ENCODE results near the gene KCNMA1. TPM values are rescaled to one million over a fixed set of nuclear protein-coding genes. Genes with fewer than 3 reads are reported as not detected.

The KCNMA1 gene
- polyA plus RNA-seq, 1 of the 3 experiments (the other 2 are of a cell fraction) = 107 TPM

GRCh38 chr10:77380191-77380590, 257.4 kb downstream of the KCNMA1 start (continued):
- TF ChIP-seq, protein P1, sequence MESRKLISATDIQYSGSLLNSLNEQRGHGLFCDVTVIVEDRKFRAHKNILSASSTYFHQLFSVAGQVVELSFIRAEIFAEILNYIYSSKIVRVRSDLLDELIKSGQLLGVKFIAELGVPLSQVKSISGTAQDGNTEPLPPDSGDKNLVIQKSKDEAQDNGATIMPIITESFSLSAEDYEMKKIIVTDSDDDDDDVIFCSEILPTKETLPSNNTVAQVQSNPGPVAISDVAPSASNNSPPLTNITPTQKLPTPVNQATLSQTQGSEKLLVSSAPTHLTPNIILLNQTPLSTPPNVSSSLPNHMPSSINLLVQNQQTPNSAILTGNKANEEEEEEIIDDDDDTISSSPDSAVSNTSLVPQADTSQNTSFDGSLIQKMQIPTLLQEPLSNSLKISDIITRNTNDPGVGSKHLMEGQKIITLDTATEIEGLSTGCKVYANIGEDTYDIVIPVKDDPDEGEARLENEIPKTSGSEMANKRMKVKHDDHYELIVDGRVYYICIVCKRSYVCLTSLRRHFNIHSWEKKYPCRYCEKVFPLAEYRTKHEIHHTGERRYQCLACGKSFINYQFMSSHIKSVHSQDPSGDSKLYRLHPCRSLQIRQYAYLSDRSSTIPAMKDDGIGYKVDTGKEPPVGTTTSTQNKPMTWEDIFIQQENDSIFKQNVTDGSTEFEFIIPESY (IDR thresholded peaks at IDR 0.05; ENCODE audit: borderline replicate concordance, low read depth) = no peak
- TF ChIP-seq USF2 (IDR thresholded peaks at IDR 0.05; ENCODE audit: borderline replicate concordance, low read depth, low read length) (no peak), MEF2A (IDR thresholded peaks at IDR 0.05; ENCODE audit: borderline replicate concordance, low read depth) (no peak), EZH2phosphoT487 (IDR thresholded peaks at IDR 0.05; ENCODE audit: borderline replicate concordance, low read depth) (no peak), RXRA (IDR thresholded peaks at IDR 0.05; ENCODE audit: borderline replicate concordance, low read depth) (no peak), TCF12 (IDR thresholded peaks at IDR 0.05) (no peak), MAX (IDR thresholded peaks at IDR 0.05; ENCODE audit: low read depth) (no peak), RAD21 (IDR thresholded peaks at IDR 0.05; ENCODE audit: low read length) (no peak), TEAD4 (IDR thresholded peaks at IDR 0.05; ENCODE audit: borderline replicate concordance, insufficient read depth) (no peak)

DNA sequence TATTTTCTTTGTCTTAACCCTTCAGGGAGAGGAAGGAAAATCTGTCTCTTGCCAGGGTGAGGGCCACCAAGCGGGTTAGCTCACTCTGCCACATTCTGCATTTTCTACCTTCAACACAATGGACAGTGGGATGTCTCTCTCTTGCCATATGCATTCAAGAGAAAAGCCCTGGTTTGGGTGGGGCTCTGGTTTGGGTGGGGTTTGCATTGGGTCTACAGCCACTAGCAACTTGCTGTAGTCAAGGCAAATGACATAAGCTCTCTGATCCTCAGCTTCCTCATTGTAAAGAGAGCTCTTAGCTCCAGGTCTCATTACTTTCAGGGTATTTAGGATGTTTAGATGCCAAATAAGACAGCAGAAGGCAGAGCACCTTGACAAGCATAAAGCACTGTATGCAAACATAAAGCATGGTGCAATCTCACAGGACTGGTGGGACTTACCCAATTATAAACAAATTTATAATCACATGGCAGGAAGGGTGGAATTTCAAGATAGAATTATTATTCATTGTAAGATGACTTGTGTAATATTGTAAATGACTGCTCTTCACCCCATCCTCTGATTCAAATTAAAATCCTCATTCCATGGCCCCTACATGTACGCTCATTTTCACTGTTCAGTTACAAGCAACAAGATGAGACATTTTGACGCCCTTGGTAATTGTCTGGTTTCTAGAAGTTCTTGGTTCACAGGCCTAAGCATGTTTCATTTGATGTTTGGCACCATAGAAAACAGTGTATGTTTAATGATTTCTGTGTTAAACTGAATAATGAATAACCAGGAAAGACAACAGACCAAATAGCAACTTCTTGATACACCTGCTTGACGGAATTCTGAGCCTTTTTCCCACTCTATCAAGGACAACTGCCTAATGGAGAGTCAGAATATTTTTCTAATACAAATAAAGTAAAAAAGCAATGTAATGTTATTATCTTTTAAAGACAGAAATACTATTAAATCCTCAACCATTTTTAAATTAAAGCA, 258.9 kb downstream of the KCNMA1 start:
- no peak for TF ChIP-seq MEF2A (IDR thresholded peaks at IDR 0.05; ENCODE audit: borderline replicate concordance, low read depth)
- TF ChIP-seq GABPA (IDR thresholded peaks at IDR 0.05; ENCODE audit: low read depth) = no peak
- no peak for TF ChIP-seq FOXM1 (IDR thresholded peaks at IDR 0.05; ENCODE audit: low read depth)
- TF ChIP-seq, protein P2, sequence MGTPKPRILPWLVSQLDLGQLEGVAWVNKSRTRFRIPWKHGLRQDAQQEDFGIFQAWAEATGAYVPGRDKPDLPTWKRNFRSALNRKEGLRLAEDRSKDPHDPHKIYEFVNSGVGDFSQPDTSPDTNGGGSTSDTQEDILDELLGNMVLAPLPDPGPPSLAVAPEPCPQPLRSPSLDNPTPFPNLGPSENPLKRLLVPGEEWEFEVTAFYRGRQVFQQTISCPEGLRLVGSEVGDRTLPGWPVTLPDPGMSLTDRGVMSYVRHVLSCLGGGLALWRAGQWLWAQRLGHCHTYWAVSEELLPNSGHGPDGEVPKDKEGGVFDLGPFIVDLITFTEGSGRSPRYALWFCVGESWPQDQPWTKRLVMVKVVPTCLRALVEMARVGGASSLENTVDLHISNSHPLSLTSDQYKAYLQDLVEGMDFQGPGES (IDR thresholded peaks at IDR 0.05; ENCODE audit: low read depth, low read length) = no peak
- TF ChIP-seq POLR2AphosphoS5 (IDR thresholded peaks at IDR 0.05; ENCODE audit: low read depth, low read length) = no peak
- no peak for TF ChIP-seq SIN3A (IDR thresholded peaks at IDR 0.05; ENCODE audit: borderline replicate concordance, low read depth, low read length)
- TF ChIP-seq GATA2 (CRISPR knock-in tag; IDR thresholded peaks at IDR 0.05) = no peak
- no peak for TF ChIP-seq MXI1 (IDR thresholded peaks at IDR 0.05; ENCODE audit: low read depth, low read length)
- no peak for TF ChIP-seq REST (IDR thresholded peaks at IDR 0.05; ENCODE audit: low read depth, low read length)
- TF ChIP-seq TAF1 (IDR thresholded peaks at IDR 0.05; ENCODE audit: borderline replicate concordance, low read depth, low read length) = no peak
- TF ChIP-seq, protein P3, sequence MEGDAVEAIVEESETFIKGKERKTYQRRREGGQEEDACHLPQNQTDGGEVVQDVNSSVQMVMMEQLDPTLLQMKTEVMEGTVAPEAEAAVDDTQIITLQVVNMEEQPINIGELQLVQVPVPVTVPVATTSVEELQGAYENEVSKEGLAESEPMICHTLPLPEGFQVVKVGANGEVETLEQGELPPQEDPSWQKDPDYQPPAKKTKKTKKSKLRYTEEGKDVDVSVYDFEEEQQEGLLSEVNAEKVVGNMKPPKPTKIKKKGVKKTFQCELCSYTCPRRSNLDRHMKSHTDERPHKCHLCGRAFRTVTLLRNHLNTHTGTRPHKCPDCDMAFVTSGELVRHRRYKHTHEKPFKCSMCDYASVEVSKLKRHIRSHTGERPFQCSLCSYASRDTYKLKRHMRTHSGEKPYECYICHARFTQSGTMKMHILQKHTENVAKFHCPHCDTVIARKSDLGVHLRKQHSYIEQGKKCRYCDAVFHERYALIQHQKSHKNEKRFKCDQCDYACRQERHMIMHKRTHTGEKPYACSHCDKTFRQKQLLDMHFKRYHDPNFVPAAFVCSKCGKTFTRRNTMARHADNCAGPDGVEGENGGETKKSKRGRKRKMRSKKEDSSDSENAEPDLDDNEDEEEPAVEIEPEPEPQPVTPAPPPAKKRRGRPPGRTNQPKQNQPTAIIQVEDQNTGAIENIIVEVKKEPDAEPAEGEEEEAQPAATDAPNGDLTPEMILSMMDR (IDR thresholded peaks at IDR 0.05) = no peak
- no peak for TF ChIP-seq RFX5 (IDR thresholded peaks at IDR 0.05; ENCODE audit: low read length)
- Histone ChIP-seq H3K4me2 (no peak overlapping the region), H3K36me3 (replicated peaks in 1 of 2; ENCODE audit: control insufficient read depth in 1 of 2, insufficient read depth in 2 of 2, low read length in 1 of 2) (peaks cover 0 to 5% of the 10 kb centered on the region in 2 experiments), H3K9ac (no peak overlapping the region), H2AFZ (ENCODE audit: low read depth) (no peak overlapping the region), H3K79me2 (ENCODE audit: insufficient read depth) (no peaks in the 10 kb centered on the region), H3F3A (replicated peaks; ENCODE audit: insufficient read depth) (no peaks in the 10 kb centered on the region), H3K4me1 (ENCODE audit: control insufficient read depth in 1 of 2, insufficient read depth in 2 of 2, low read depth in 1 of 2, low read length in 1 of 2) (no peaks in the 10 kb centered on the region), H3K9me3 (no peaks in the 10 kb centered on the region), H4K20me1 (ENCODE audit: insufficient read depth) (no peaks in the 10 kb centered on the region), H3K27ac (ENCODE audit: low read depth in 2 of 2, low read length in 1 of 2) (no peak overlapping the region), H3K4me3 (ENCODE audit: low read depth in 2 of 2, low read length in 1 of 2) (no peak overlapping the region), H3K9me2 (no peaks in the 10 kb centered on the region), H3K27me3 (ENCODE audit: insufficient read depth) (no peaks in the 10 kb centered on the region)
- POLR2A ChIA-PET = no interaction called here
- DNase-seq = no peak
- CTCF ChIA-PET = interaction anchor here (1.0 to 2.4 kb wide), 4 partner anchors 8 to 16 kb away, joined by 3 to 11 read pairs (median 4); no protein-coding TSS in a partner anchor
- whole genome bisulfite sequencing (ENCODE audit: low lambda C conversion rate) = 97% methylated on average over 4 of the region's 4 CpGs

Data from SK-N-SH (cell line).